ENCODE data around the gene PANK2. TPM values are rescaled to one million over a fixed set of nuclear protein-coding genes. Genes with fewer than 3 reads are reported as not detected.

The PANK2 gene
- total RNA-seq, 1 donor, result 54.9 TPM

- no peak for TF ChIP-seq CTCF (IDR thresholded peaks at IDR 0.05; ENCODE audit: insufficient read depth, low read length)
- no peak for DNase-seq (ENCODE audit: low read depth)
- no peak overlapping the region for H3K4me3 ChIP-seq (ENCODE audit: low read depth, low read length)
These were observed 25.9 kb upstream of the PANK2 start for GRCh38 chr20:3863317-3863716.

GRCh38 chr20:3864518-3864917, 24.7 kb upstream of the PANK2 start:
- DNase-seq (ENCODE audit: low read depth), result no peak
- no peak for TF ChIP-seq CTCF (IDR thresholded peaks at IDR 0.05; ENCODE audit: insufficient read depth, low read length)
- H3K4me3 ChIP-seq (ENCODE audit: low read depth, low read length), result no peak overlapping the region

GRCh38 chr20:3865152-3865886, 23.9 kb upstream of the PANK2 start:
- no peak for TF ChIP-seq CTCF (IDR thresholded peaks at IDR 0.05; ENCODE audit: insufficient read depth, low read length)
- DNase-seq (ENCODE audit: low read depth), result no peak
- H3K4me3 ChIP-seq (ENCODE audit: low read depth, low read length), result no peak overlapping the region

GRCh38 chr20:3865887-3866407, 23.2 kb upstream of the PANK2 start:
- no peak for TF ChIP-seq CTCF (IDR thresholded peaks at IDR 0.05; ENCODE audit: insufficient read depth, low read length)
- no peak for DNase-seq (ENCODE audit: low read depth)
- H3K4me3 ChIP-seq (ENCODE audit: low read depth, low read length), result no peak overlapping the region

- DNase-seq (ENCODE audit: low read depth), result no peak
- TF ChIP-seq CTCF (IDR thresholded peaks at IDR 0.05; ENCODE audit: insufficient read depth, low read length), result no peak
- no peak overlapping the region for H3K4me3 ChIP-seq (ENCODE audit: low read depth, low read length)
These were observed 22.7 kb upstream of the PANK2 start for GRCh38 chr20:3866464-3866863.

GRCh38 chr20:3867802-3868201, 21.4 kb upstream of the PANK2 start:
- TF ChIP-seq CTCF (IDR thresholded peaks at IDR 0.05; ENCODE audit: insufficient read depth, low read length), result no peak
- no peak overlapping the region for H3K4me3 ChIP-seq (ENCODE audit: low read depth, low read length)
- DNase-seq (ENCODE audit: low read depth), result no peak

Data from fibroblast of the aortic adventitia (primary cell).